Measurements from ENCODE around the gene P2RX3. TPM values are rescaled to one million over a fixed set of nuclear protein-coding genes. Genes with fewer than 3 reads are reported as not detected.

P2RX3 gene
- total RNA-seq, 2 experiments from 2014 or later: not detected

- no TSS peak for BruUV-seq (replicated peaks)
These were observed 58.6 kb downstream of the P2RX3 start for GRCh38 chr11:57396744-57397143.

GRCh38 chr11:57397394-57397990 lies 59.3 kb downstream of the P2RX3 start:
- no peaks in the 10 kb centered on the region for H3K36me3 ChIP-seq (ENCODE audit: insufficient read depth, low read length)
- no peak for DNase-seq (ENCODE audit: low spot score)
- intact Hi-C loops (cut with micrococcal nuclease; ENCODE audit: unreplicated experiment): no loop called here
- H3K4me1 ChIP-seq (ENCODE audit: insufficient read depth, low read length, poor library complexity, severe bottlenecking): no peaks in the 10 kb centered on the region
- no peaks in the 10 kb centered on the region for H4K20me1 ChIP-seq (ENCODE audit: insufficient read depth, low read length)
- H2AFZ ChIP-seq (ENCODE audit: low read length): no peak overlapping the region
- H3K4me2 ChIP-seq (ENCODE audit: low read length): no peak overlapping the region
- H3K27ac ChIP-seq (ENCODE audit: low read depth, low read length, poor library complexity, severe bottlenecking): no peak overlapping the region
- no peaks in the 10 kb centered on the region for H3K9me2 ChIP-seq (ENCODE audit: insufficient read depth, low read length)
- BruUV-seq (replicated peaks): no TSS peak
- POLR2A ChIA-PET: no interaction called here
- H3K9me3 ChIP-seq (ENCODE audit: low read length): no peaks in the 10 kb centered on the region
- no peak overlapping the region for H3K4me3 ChIP-seq (ENCODE audit: low read depth, low read length, poor library complexity, severe bottlenecking)
- CTCF ChIA-PET (ENCODE audit: unreplicated experiment): no interaction called here
- no peak for TF ChIP-seq EZH2phosphoT487 (IDR thresholded peaks at IDR 0.05; ENCODE audit: borderline replicate concordance, low read depth, low read length)
- TF ChIP-seq CTCF (conservative IDR thresholded peaks at IDR 0.05; ENCODE audit: low read length): no peak
- H3K79me2 ChIP-seq (ENCODE audit: insufficient read depth, low read depth, low read length): no peaks in the 10 kb centered on the region

More at GRCh38 chr11:57396744-57397143, 58.6 kb downstream of the P2RX3 start:
- CTCF ChIA-PET (ENCODE audit: unreplicated experiment): no interaction called here
- H4K20me1 ChIP-seq (ENCODE audit: insufficient read depth, low read length): no peaks in the 10 kb centered on the region
- TF ChIP-seq EZH2phosphoT487 (IDR thresholded peaks at IDR 0.05; ENCODE audit: borderline replicate concordance, low read depth, low read length): no peak
- no peak for TF ChIP-seq CTCF (conservative IDR thresholded peaks at IDR 0.05; ENCODE audit: low read length)
- H3K79me2 ChIP-seq (ENCODE audit: insufficient read depth, low read depth, low read length): no peaks in the 10 kb centered on the region
- H3K27ac ChIP-seq (ENCODE audit: low read depth, low read length, poor library complexity, severe bottlenecking): no peak overlapping the region
- no peak overlapping the region for H3K4me2 ChIP-seq (ENCODE audit: low read length)
- no peaks in the 10 kb centered on the region for H3K9me2 ChIP-seq (ENCODE audit: insufficient read depth, low read length)
- H2AFZ ChIP-seq (ENCODE audit: low read length): no peak overlapping the region
- no peaks in the 10 kb centered on the region for H3K9me3 ChIP-seq (ENCODE audit: low read length)
- intact Hi-C loops (cut with micrococcal nuclease; ENCODE audit: unreplicated experiment): no loop called here
- no peaks in the 10 kb centered on the region for H3K36me3 ChIP-seq (ENCODE audit: insufficient read depth, low read length)
- POLR2A ChIA-PET: no interaction called here
- no peak overlapping the region for H3K4me3 ChIP-seq (ENCODE audit: low read depth, low read length, poor library complexity, severe bottlenecking)
- DNase-seq (ENCODE audit: low spot score): no peak
- H3K4me1 ChIP-seq (ENCODE audit: insufficient read depth, low read length, poor library complexity, severe bottlenecking): no peaks in the 10 kb centered on the region

GRCh38 chr11:57399221-57399620 lies 61.1 kb downstream of the P2RX3 start:
- intact Hi-C loops (cut with micrococcal nuclease; ENCODE audit: unreplicated experiment): no loop called here
- no peaks in the 10 kb centered on the region for H3K4me1 ChIP-seq (ENCODE audit: insufficient read depth, low read length, poor library complexity, severe bottlenecking)
- H3K4me2 ChIP-seq (ENCODE audit: low read length): no peak overlapping the region
- H2AFZ ChIP-seq (ENCODE audit: low read length): no peak overlapping the region
- no peaks in the 10 kb centered on the region for H3K36me3 ChIP-seq (ENCODE audit: insufficient read depth, low read length)
- H3K4me3 ChIP-seq (ENCODE audit: low read depth, low read length, poor library complexity, severe bottlenecking): no peak overlapping the region
- no peaks in the 10 kb centered on the region for H3K9me3 ChIP-seq (ENCODE audit: low read length)
- no peak for DNase-seq (ENCODE audit: low spot score)
- no peaks in the 10 kb centered on the region for H4K20me1 ChIP-seq (ENCODE audit: insufficient read depth, low read length)
- ChIA-PET CTCF (ENCODE audit: unreplicated experiment) (no interaction called here), POLR2A (no interaction called here)
- H3K27ac ChIP-seq (ENCODE audit: low read depth, low read length, poor library complexity, severe bottlenecking): no peak overlapping the region
- TF ChIP-seq EZH2phosphoT487 (IDR thresholded peaks at IDR 0.05; ENCODE audit: borderline replicate concordance, low read depth, low read length) (no peak), CTCF (conservative IDR thresholded peaks at IDR 0.05; ENCODE audit: low read length) (no peak)
- H3K9me2 ChIP-seq (ENCODE audit: insufficient read depth, low read length): no peaks in the 10 kb centered on the region
- BruUV-seq (replicated peaks): no TSS peak
- H3K79me2 ChIP-seq (ENCODE audit: insufficient read depth, low read depth, low read length): no peaks in the 10 kb centered on the region
